GM21515 (cell line): ENCODE data around the gene CLDN34.
A peak's percentile ranks its signal among the peaks of the same experiment; 100 is the strongest.

ENCODE experiments used
- ATAC-seq: cut with Tn5 transposase; IDR thresholded peaks from one replicate; pipeline ENCODE4 v1.9.1; 2021; ENCODE audit not compliant: unreplicated experiment

The CLDN34 gene

GRCh38 chrX:9980401-9980800 is 13.2 kb downstream of the CLDN34 start:
- no peak for ATAC-seq

DNA sequence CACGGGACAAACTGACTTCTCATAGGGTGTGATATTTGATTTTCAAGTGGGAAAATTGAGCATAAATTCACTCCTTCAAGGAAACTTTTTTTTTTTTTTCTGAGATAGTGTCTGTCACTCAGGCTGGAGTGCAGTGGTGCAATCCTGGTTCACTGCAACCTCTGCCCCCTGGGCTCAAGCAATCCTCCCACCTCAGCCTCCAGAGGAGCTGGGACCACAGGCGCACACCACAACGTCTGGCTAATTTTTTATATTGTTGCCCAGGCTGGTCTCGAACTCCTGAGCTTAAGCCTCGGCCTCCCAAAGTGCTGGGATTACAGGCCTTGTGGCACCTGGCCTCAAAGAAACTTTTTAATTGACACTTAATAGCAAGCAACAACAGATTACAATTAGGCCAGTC is 13.8 kb downstream of the CLDN34 start:
- no peak for ATAC-seq

DNA sequence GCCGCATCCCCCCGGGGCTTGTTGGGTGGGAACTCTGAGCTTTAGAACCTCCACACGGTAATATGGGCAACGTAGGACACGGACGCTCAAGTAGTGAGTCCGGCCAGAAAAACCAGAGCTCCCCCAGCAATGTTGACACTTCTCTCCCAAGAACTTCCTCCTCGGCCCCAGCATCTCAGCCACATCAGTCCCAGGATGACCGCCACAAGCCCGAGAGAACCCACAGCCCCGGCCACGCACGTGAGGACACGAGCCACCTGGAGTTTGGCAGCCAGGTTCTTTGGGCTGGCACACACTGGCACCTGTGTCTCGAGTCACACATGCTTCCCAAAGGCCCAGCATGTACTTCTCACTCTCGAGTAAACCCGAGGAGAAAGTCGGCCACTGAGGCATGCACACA is 16.3 kb downstream of the CLDN34 start:
- no peak for ATAC-seq

DNA sequence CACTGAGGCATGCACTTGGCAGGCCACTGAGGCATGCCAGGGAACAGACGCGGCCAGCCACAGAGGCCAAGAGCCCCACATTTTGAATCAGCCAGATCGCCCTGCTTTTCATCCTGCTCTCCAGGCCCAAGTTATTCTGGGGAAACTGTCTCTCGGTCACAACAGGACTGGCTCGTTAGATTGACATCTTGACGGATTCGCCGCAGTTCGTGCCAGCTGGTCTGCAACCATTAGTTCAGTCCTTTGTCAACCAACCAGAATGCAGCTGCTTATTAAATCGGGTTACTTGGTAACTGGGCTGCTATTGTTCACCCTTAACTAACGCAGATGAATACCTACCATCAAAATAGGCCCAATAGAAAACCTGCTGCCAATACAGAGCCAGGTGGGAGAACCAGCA is 16.7 kb downstream of the CLDN34 start:
- ATAC-seq, result no peak

DNA sequence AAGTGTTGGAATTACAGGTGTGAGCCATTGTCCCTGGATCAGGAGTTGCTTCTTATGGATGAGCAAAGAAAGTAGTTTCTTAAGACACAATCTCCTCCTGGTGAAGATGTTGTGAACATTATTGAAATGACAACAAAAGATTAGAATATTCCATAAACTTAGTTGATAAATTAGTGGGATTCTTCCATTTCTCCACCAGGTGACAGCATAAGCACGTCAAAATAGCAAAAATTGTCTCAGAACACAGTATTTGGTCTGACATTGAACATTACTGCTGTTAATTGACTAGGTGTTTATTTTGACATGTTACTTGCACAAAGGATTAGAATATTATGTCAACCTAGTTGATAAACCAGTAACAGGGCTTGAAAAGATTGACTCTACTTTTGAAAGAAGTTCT is 21.6 kb downstream of the CLDN34 start:
- ATAC-seq, result no peak

GRCh38 chrX:9992061-9992460 is 24.9 kb downstream of the CLDN34 start:
- no peak for ATAC-seq

DNA sequence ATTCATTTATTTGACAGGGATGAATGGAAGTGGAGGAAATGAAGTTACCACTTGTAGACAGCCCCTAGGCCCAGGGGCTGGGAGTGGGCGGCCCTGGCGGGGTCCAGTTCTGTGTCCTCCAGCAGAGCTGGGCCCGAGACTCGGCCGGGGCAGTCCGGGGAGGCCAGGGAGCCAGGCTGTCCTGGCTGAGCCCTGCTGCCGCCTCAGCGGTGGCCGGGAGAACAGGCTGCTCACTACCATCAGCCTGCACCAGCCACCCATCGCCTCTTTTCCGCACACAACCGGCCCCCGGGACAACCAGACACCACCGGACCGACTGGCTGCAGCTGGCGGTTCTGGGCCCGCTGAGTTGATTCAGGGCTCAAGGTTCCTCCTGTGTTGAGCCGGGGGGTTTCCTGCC is 25.6 kb downstream of the CLDN34 start:
- no peak for ATAC-seq

GRCh38 chrX:9995855-9996339 is 28.7 kb downstream of the CLDN34 start:
- ATAC-seq, result no peak

DNA sequence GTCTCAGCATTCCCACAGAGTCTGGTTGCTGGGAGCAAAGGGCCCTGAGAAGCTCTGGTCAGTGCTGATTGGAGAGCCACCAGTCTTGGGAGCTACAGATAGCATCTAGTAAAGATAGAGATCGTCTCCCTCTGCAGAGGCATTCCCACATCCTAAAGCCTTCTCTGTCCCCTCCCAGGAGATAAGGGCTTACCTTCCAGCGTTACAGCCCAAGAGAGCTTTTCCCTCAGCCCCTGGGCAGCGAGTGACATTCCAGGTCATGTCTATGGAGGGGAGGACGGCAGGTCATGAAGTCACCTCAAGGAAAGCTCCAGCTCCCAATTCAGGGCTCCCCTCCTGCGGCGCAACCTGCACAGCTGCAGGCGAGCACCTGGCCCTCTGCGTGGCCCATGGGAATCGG is 29.9 kb downstream of the CLDN34 start:
- no peak for ATAC-seq

- no peak for ATAC-seq
Observed at GRCh38 chrX:9997524-9997923, 30.4 kb downstream of the CLDN34 start.

DNA sequence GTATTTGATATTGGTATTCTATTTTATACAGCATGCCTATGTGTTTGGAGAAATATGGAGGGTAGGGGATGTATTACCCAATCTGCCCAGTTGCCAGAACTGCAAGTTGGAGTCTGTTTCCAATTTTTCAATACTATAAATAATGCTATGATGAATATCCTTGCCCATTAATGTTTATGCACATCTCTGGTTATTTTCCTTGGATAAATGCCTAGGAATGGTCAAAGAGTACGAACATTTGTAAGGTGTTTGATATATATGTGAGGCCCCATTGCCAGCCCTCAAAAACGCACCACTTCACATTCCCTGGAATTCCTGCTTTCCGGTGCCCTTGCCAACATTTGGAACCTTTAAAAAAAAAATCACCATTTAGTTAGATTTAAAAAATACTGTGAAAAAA is 34.3 kb downstream of the CLDN34 start:
- no peak for ATAC-seq

DNA sequence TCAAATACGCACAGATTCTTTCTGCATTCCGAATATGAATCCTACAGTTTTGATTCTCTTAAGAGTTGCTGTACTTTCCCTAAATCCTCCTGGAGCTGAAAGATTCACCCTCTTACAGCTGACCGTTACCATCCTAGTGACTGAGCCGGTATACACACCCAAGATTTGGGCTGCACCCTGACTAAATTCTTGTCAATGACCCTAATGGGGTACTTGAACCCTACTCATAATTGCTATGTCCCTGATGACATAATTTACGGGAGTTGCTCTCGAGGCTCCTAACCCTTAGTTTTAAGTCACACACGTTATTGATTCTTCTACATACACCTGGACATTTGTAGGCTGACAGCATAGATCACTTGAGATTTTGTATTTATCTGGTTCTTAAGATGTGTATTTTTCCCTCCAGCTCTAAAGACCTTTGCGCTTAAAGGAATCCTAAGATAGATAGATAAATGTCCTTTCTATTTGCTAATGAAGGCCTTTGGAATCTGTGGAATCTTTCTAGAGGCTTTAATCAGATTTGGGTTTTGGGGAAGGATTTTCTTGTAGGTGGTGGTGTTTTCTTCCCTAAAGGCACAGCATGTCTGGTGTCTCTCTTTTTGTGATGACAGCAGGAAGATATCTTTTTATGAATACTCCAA is 37.8 kb downstream of the CLDN34 start:
- no peak for ATAC-seq

DNA sequence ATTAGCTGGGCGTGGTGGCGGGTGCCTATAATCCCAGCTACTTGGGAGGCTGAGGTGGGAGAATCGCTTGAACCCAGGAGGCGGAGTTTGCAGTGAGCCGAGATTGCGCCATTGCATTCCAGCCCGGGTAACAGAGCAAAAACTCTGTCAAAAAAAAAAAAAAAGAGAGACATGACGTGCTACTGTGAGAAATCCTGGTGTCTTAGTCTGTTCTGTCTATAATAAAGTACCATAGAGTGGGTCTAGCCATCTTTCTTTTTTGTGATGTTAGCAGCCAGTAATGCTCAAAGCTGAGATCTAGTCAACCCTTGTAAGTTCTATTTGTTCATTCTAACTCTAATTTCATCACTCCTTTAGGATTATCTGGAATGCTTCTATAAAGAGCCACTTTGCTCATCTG is 38.9 kb downstream of the CLDN34 start:
- no peak for ATAC-seq

DNA sequence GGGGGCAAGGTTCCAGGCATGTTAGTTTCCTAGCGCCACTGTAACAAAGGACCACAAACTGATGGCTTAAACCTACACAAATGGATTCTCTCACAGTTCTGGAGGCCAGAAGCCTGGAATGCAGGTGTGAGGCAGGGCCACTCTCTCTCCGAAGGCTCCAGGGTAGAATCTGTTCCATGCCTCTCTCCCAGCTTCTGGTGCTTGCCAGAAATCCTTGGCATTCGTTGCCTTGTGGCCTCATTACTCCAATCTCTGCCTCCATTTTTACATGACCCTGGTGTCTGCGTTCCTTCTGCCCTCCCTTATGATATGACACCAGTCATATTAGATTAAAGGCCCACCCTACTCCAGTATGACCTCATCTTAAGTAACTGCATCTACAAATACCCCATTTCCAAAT is 39.6 kb downstream of the CLDN34 start:
- no peak for ATAC-seq

DNA sequence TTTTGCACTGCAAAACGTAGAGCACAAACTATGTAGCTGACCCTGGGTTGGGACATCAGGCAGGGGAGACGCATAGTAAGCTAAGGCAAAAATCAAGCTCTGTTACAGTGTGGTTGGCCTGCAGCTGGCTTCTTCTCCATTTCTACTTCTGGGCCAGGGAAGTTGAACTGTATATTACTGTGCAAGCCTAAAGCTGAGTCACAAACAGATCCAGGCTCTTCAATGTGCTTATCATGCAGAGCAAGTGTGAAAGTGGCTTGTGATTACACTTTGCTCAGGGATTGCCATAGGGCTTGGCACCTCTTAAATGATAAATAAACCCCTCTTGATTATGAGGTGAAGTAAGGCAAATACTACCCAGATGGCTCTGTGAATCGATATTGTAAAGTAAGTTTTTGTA is 40.5 kb downstream of the CLDN34 start:
- no peak for ATAC-seq

DNA sequence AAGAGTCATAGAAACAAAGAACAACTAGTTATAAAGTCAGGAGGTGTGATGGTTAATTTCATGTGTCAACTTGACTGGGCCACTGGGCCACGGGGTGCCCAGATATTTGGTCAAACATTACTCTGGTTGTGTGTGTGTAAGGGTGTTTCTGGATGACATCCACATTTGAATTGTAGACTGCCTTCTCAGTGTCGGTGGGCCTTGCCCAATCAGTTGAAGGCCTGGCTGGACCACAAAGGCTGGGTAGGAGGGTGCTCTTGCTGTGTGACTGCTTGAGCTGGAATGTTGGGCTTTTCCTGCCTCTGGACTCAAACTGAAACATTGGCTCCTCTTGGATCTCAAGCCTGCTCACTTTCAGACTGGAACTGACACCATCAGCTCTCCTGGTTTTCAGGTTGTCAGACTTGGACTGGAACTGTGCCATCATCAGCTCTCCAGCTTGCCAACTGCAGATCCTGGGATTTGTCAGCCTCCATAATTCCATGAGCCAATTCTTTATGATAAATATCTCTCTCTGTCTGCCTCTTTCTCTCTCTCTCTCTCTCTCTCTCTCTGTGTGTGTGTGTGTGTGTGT is 41.4 kb downstream of the CLDN34 start:
- no peak for ATAC-seq

DNA sequence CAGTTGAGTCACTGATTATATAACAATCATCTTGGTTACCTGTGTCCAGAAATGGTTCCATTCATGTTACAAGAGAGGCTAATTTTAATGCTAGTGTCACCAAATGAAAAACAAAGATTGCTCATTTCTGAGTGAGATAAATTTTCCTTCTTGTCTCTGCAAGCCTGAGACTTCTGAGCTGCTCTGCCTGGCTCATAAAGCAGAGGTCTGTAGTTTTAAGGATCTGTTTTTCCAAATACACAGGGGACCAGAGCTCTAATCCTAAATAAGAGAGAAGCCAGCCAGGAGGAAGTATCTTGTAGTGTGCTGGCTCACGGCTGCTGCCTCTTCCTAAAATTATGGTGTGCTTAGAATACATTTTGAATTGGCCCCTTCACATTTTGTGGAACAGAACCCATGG is 42.6 kb downstream of the CLDN34 start:
- ATAC-seq, result no peak

GRCh38 chrX:10010686-10011085 is 43.5 kb downstream of the CLDN34 start:
- ATAC-seq, result no peak

GRCh38 chrX:10011261-10011931 is 44.2 kb downstream of the CLDN34 start:
- no peak for ATAC-seq

- ATAC-seq, result no peak
Observed at GRCh38 chrX:10011991-10012390, 44.8 kb downstream of the CLDN34 start.

- peak; percentile 93 for ATAC-seq
Observed at GRCh38 chrX:10014462-10015354, 47.5 kb downstream of the CLDN34 start.

DNA sequence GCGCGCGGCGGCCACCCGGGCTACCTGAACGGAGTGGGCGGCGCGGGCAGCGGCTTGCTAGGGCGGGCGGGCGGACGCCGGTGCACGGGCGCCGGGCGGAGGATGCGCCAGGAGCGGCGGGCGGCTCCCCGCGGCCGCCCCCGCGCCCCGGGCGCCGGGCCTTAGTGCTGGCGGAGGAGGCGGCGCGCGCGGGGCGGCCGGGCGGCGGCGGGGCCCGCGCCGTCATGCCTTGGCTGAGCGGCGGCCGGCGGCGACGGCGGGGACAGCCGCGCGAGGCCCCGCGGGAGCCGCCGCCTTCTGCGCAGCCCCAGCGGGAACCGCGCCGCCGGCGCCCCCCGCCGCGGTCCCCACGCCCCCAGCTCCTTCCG is 48.2 kb downstream of the CLDN34 start:
- ATAC-seq, result peak; percentile 26
